ENCODE results near the gene FBXO47.
"Not testable (repeated sequence)": the region's sequence is repeated elsewhere in the genome, so short reads cannot be mapped to it uniquely, and the experiment has no call there.

FBXO47 gene

DNA sequence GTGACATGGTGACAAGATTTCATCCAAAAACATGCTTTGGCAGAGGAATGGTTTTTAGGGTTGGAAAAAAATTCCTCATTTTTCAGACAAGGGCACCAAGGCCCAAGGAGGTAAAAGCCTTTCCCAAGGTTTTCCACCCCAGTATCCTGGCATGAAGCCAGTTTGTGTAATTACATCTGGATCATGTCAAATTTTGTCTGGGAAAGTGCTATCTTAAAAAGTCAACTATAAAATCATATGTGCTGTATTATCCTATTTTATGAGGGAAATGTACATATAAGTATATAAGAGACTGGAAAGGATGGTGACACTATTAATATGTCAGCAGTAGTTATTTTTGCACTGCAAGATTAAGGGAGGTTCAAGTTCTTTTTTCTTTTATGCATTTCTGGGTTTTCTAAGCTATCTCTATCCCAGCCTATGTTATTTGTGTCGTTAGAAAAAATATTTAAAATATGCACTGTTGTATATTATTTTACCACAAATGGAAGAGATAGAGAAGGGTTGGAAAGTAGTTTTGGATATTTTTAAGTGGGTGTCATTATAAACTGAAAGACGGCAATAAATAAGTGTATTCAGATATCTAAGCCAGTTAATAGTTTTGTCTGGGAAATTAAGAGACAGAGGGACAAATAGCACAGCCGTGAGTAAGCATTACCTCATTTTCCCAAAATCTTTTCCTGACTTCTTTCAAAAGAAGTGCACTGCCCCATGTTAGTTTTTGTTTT, 13.5 kb upstream of the FBXO47 start:
- DNase-seq: no peak

DNA sequence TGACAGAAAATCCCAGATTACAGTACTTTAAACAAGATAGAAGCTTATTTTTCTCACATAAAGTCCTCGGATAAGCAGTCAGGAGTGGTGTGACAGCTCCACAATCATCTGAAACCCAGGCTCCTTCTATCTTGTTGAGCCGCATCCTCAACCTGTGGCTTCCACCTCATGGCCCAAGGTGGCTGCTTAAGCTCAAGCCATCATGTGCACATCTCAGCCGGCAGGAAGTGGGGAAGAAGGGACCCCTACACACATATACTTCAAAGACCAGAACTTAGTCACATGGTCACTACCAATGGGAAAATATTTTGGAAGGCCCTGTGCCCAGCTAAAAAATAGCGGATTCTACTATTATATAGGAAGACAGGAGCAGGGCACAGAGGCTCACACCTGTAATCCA, 11.0 kb upstream of the FBXO47 start:
- DNase-seq: no peak

DNA sequence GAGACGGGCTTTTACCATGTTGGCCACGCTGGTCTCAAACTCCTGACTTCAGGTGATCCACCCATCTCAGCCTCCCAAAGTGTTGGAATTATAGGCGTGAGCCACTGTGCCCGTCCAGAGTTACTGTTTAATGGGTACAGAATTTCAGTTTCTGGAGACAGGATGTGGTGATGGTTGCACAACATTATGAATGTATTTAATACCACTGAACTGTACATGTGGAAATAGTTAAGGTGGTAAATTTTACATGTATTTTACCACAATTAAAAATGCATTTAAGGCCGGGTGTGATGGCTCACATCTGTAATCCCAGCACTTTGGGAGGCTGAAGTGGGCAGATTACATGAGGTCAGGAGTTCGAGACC, 9.0 kb upstream of the FBXO47 start:
- DNase-seq: not testable (repeated sequence)

DNA sequence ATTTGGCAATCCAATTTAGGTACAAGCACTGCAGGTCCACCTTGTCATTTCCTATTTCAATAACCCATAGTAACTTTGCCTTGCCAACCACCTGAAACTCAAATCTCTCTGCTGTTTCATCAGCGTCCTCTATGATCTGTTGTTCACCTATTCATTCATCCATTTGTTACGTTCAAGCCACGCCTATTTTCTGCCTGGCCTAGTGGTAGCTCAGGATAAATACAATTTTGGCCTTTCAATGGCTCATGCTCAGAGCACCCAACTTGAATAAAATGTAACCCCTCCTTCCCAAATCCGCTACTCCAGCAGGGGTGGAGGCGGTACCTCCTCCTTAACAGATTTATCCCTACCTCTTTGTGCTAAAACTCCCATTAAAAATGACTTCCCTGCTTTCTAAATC, 3.6 kb upstream of the FBXO47 start:
- DNase-seq: no peak

GRCh38 chr17:38970128-38970527, 2.9 kb upstream of the FBXO47 start:
- no peak for DNase-seq

DNA sequence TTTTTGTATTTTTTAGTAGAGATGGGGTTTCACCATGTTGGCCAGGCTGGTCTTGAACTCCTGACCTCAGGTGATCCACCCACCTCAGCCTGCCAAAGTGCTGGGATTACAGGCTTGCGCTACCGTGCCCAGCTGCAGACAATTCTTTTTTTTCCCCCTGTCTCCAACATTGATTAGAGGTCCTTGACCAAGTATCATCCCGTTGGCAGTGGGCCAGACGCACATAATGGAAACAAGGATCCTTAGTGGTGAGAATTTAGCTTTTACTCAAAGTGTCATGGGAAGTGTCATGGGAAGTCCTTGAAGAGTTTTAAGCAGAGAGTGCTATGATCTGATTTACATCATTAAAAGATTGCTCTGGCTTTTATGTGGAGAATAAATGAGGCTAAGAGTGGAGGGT, 2.1 kb upstream of the FBXO47 start:
- DNase-seq: no peak

- no peak for DNase-seq
Observed at GRCh38 chr17:38961413-38961812, 5.8 kb downstream of the FBXO47 start.

DNA sequence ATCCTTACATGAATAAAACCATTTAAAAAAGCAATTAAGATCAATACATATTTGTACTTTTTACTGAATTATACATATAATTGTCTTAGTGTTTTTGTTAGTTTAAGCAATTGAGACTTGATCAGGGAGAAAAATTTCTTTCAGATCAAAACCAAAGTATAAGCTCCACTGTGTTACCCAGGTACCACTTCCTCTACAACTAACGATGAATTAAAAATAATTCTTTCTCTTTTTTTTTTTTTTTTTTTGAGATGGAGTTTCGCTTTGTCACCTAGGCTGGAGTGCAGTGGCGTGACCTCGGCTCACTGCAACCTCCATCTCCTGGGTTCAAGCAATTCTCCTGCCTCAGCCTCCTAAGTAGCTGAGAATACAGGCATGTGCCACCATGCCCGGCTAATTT, 6.8 kb downstream of the FBXO47 start:
- no peak for DNase-seq

- DNase-seq: no peak
Observed at GRCh38 chr17:38959508-38959907, 7.7 kb downstream of the FBXO47 start.

DNA sequence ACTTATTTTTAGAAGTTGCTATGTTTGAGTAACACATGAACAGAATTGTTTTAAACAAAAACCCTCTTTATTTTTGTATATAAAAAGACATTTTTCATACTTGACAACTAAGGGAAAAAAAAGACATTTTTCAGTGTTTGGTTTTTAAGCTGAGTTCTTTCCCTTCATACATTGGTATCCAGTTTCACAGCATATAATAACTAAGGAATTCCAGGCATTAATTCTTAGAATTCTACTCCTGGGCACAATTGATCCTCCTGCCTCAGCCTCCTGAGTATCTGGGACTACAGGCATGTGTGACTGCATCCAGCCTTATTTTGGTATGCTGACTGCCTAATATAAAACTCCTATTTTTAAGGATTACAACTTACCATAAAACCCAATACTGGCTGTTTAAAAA, 8.4 kb downstream of the FBXO47 start:
- no peak for DNase-seq

- no peak for DNase-seq
Observed at GRCh38 chr17:38958326-38958725, 8.9 kb downstream of the FBXO47 start.

DNA sequence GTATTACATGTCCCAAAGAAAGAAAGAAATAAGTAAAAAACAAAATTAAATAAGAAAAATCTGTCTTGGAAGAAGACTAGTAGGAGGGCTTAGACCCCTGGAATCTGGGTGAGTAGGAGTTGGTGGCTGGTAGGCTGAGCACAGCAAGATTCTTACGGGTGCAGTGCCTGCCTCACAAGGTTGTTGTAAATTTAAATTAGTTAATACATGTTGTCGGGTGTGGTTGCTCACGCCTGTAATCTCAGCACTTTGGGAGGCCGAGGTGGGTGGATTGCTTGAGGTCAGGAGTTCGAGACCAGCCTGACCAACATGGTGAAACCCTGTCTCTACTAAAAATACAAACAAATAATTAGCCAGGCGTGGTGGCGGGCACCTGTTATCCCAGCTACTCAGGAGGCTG, 13.4 kb downstream of the FBXO47 start:
- DNase-seq: not testable (repeated sequence)

GRCh38 chr17:38947189-38947588, 20.0 kb downstream of the FBXO47 start:
- no peak for DNase-seq

DNA sequence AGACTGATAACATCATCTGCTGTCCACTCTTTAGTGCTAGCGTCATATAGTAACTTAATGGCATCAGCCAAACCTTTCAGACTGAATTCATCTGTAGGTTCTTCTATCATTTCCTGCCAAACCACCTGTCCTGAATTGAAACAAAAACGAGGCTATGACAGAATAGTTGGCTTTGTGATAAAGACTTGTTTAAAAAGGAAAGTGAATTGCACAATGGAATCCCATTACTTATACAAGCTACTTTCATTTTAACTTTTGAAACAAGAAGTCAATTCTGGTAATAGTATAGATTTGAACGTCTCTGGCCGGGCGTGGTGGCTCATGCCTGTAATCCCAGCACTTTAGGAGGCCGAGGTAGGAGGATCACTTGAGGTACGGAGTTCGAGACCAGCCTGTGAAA, 23.6 kb downstream of the FBXO47 start:
- DNase-seq: no peak

DNA sequence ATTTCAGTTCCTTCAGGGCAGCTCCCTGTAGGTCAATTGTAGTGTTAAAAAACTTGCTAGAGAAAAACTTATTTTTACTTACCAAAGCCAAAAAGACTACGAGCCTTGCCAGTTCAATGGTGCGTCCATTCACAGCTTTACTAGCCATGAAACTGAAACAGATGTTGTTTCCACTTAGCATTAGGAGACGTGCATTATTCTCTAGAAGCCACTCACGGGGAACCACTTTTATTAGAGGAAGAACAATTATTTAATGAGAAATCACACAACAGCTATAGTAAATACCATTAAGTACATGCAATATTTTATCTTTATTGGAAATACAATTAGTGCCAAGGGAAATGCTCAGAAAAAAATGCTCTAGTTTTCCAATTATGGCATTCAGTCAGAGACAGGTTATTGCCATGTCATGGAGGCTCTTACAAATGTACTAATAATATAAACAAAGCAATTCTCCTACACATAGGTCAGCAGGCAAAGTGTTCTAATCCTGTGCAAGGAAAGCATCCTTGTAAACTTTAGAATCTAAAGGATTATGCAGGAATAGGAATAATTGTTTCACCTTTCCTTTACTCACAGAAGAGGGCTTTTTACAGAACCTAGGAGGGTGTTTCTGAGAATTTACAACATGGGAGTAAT, 24.4 kb downstream of the FBXO47 start:
- no peak for DNase-seq

- no peak for DNase-seq
Observed at GRCh38 chr17:38940404-38940803, 26.8 kb downstream of the FBXO47 start.

- DNase-seq: no peak
Observed at GRCh38 chr17:38939987-38940386, 27.2 kb downstream of the FBXO47 start.

- DNase-seq: not testable (repeated sequence)
Observed at GRCh38 chr17:38933962-38934361, 33.2 kb downstream of the FBXO47 start.

- DNase-seq: not testable (repeated sequence)
Observed at GRCh38 chr17:38930782-38931181, 36.4 kb downstream of the FBXO47 start.

GRCh38 chr17:38926293-38927070, 40.7 kb downstream of the FBXO47 start:
- DNase-seq: no peak

DNA sequence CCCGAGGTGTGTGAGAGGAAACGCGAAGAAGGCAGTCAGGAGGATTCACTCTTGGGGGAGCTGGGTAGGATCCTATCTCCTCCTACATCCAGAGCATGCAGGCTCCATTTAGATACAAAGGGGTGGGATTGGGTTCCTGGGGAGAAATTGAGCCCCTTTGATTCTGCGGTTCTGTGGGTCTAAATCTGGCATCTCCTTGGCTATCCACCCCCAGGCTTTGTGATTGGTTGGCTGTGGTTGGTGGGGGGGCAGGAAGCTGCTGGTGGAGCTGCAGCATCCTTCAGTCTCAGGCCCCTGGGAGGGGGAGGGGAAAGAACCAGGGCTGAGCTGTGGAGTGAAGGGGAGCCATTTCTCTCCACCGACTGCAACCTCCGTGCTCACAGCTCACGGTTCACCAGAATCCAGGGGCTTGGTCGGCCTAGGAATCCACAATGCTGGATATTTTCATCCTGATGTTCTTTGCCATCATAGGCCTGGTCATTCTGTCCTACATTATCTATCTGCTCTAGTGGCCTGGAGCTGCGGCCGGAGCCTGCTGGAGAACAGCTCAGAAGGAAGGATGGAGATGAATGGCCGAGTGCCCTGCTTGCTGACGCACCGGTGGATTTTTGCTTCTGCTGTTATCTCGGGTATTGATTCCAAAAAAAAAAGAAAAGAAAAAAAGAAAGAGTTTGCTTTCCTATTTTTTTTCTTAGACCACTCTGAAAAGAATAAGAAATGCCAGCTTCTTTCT, 41.8 kb downstream of the FBXO47 start, which contains the start of gene LASP1NB:
Gene LASP1NB (plus strand): TSS at position 352 of the 733 bp plus-strand sequence.
- DNase-seq: no peak

DNA sequence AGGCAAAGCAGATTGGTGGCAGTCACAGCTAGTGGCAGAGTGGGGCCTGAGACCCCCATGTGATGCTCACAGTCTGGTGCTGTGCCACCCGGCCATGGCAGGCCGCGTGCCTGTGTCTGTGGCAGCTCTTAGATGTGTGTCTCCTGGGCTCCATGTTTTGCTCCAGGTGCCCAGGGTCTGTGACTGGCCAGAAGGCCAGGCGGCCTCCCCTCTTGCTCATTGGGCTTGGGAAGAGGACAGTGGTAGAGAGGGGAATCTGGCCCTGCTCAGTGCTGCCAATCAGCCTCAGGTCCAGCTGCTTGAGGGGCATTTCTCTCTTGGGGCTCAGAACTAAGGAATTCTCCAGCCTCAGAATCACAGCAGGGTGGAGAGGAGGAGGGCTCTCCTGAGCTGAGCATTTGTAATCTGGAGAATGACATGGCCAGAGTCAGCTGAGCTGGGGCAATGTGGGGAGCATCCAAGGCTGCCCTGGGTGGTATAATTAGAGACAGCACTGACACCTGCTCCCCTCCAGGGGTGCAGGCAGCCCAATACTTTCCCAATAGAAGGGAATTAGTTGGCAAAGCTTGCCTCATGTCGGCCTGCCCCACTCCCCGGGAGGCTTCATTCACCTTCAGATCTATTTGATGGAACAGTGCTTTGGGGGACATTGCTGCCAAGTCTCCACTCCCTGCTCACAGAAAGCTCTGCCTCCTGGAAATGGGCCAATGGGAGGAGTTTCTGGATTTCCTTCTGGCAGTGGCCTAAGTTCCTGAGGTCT, 44.5 kb downstream of the FBXO47 start:
- DNase-seq: peak; percentile 23
